Duodenal mucosa (tissue), 2 donors: ENCODE results near the gene HLA-DQB1.
"Not testable (repeated sequence)": the region's sequence is repeated elsewhere in the genome, so short reads cannot be mapped to it uniquely, and the experiment has no call there.

Experiments
- H3K27ac ChIP-seq: one replicate; pipeline ENCODE4 v1.7.0; 2013; ENCODE audit warnings: low read depth, low read length
- H3K27me3 ChIP-seq, 2 donors: one replicate each; pipeline ENCODE4 v1.7.0; 2013; ENCODE audit warnings: low read length in 2 of 2, control low read depth in 1 of 2; ENCODE audit not compliant: insufficient read depth in 2 of 2, control insufficient read depth in 1 of 2
- H3K36me3 ChIP-seq, 2 donors: one replicate each; pipeline ENCODE4 v1.7.0; 2013; ENCODE audit warnings: low read length in 2 of 2, control low read depth in 1 of 2; ENCODE audit not compliant: insufficient read depth in 2 of 2, control insufficient read depth in 1 of 2
- H3K4me1 ChIP-seq, 2 donors: one replicate each; pipeline ENCODE4 v1.7.0; 2013; ENCODE audit warnings: low read length in 2 of 2, control low read depth in 1 of 2; ENCODE audit not compliant: insufficient read depth in 2 of 2, control insufficient read depth in 1 of 2
- H3K4me3 ChIP-seq, 2 donors: one replicate each; pipeline ENCODE4 v1.7.0; 2013; ENCODE audit warnings: low read length in 2 of 2, low read depth in 1 of 2
- H3K9ac ChIP-seq, 2 donors: one replicate each; pipeline ENCODE4 v1.7.0; 2013; ENCODE audit warnings: low read length in 2 of 2, low read depth in 1 of 2
- H3K9me3 ChIP-seq, 2 donors: one replicate each; pipeline ENCODE4 v1.7.0; 2013; ENCODE audit warnings: low read length in 2 of 2, control low read depth in 1 of 2; ENCODE audit not compliant: control insufficient read depth in 1 of 2

HLA-DQB1 gene

DNA sequence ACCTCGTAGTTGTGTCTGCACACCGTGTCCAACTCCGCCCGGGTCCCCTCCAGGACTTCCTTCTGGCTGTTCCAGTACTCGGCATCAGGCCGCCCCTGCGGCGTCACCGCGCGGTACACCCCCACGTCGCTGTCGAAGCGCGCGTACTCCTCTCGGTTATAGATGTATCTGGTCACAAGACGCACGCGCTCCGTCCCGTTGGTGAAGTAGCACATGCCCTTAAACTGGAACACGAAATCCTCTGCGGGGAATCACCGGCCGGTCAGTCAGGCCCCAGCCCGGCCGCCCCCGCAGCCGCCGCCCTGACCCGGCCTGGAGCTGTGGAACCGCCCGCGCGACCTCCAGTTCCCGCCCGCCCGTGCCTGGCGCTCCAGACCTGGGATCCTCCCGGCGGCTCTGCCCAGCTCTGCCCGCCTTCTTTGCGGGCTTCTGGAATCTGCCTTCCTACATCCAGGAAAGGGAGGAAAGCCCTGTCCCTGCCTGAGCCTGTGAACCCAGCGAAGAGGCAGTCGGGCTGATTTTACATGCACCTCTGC lies 1.6 kb downstream of the HLA-DQB1 start:
- H3K9ac ChIP-seq = peak overlapping the region in 1 of 2 donors; percentile 77
- H3K36me3 ChIP-seq = peaks cover 0 to 9% of the 10 kb centered on the region in 2 donors
- H3K9me3 ChIP-seq = no peaks in the 10 kb centered on the region
- H3K4me3 ChIP-seq = peak overlapping the region in 1 of 2 donors; percentile 82
- peaks cover 8 to 22% of the 10 kb centered on the region in 2 donors for H3K4me1 ChIP-seq
- no peaks in the 10 kb centered on the region for H3K27me3 ChIP-seq
- no peak overlapping the region for H3K27ac ChIP-seq

- H3K27ac ChIP-seq = no peak overlapping the region
- no peaks in the 10 kb centered on the region for H3K9me3 ChIP-seq
- peak overlapping the region in 1 of 2 donors; percentile 82 for H3K4me3 ChIP-seq
- H3K36me3 ChIP-seq = peaks cover 0 to 9% of the 10 kb centered on the region in 2 donors
- H3K9ac ChIP-seq = peak overlapping the region in 1 of 2 donors; percentile 77
- peaks cover 8 to 22% of the 10 kb centered on the region in 2 donors for H3K4me1 ChIP-seq
- H3K27me3 ChIP-seq = no peaks in the 10 kb centered on the region
These were observed 2.1 kb downstream of the HLA-DQB1 start for GRCh38 chr6:32664354-32664753.

- no peak overlapping the region for H3K9ac ChIP-seq
- no peaks in the 10 kb centered on the region for H3K27me3 ChIP-seq
- no peak overlapping the region for H3K27ac ChIP-seq
- peaks cover under 1 to 11% of the 10 kb centered on the region in 2 donors for H3K4me1 ChIP-seq
- H3K4me3 ChIP-seq = no peak overlapping the region
- H3K9me3 ChIP-seq = no peaks in the 10 kb centered on the region
- peaks cover 0 to 9% of the 10 kb centered on the region in 2 donors for H3K36me3 ChIP-seq
These were observed 3.6 kb downstream of the HLA-DQB1 start for GRCh38 chr6:32662836-32663235.

DNA sequence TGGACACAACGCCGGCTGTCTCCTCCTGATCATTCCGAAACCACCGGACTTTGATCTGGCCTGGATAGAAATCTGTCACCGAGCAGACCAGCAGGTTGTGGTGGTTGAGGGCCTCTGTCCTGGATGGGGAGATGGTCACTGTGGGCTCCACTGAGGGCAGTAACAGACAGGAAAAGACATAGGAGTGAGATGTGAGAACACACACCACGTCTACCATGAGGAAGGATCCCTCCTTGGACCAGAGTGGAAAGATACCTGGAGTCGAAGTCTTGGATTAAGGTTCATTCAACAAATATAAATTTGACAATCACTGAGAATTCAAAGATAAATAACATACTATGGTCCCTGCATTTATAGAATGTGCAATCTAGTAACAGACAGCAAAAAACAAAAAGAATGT lies 4.4 kb downstream of the HLA-DQB1 start:
- H3K9me3 ChIP-seq = no peaks in the 10 kb centered on the region
- H3K27me3 ChIP-seq = no peaks in the 10 kb centered on the region
- H3K27ac ChIP-seq = no peak overlapping the region
- no peak overlapping the region for H3K4me3 ChIP-seq
- H3K9ac ChIP-seq = no peak overlapping the region
- H3K36me3 ChIP-seq = peaks cover 0 to 9% of the 10 kb centered on the region in 2 donors
- H3K4me1 ChIP-seq = peaks cover 0 to 4% of the 10 kb centered on the region in 2 donors

DNA sequence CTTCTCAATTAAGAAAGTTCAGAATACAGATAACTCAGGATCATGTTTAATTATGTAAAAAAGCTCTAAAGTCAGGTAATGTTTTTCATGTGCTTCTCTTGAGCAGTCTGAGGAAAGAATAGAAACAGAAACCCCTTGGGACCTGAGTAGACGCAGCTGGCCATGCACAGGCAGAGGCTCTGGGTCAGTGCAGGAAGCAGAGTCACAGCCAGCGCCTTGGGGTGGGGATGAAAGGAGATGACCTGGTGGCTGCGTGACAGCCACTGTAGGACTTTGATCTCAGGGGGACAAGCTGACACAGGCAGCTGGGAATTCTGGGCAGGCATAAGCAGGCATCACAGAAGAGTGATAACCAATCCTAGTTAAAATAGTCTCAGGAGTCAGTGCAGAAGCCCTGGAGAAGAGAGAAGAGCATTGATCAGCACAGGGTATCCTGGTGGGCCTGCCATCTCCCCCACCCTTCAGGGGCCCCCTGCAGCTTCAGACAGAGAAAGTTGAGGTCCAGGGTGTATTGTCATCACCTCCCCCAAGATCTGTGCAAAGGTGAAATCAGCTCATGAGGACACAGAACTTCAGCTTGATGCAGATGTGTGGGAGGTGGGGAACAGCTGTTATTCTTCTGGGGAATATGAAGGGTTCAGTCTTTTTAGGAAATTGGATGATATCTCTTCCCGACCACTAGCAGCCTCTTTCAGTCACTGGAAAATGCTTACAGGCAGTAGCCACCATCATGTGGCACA lies 6.4 kb downstream of the HLA-DQB1 start:
- H3K4me1 ChIP-seq = no peaks in the 10 kb centered on the region
- no peaks in the 10 kb centered on the region for H3K27me3 ChIP-seq
- H3K9ac ChIP-seq = no peak overlapping the region
- H3K9me3 ChIP-seq = peaks cover 0 to 4% of the 10 kb centered on the region in 2 donors
- H3K27ac ChIP-seq = no peak overlapping the region
- no peak overlapping the region for H3K4me3 ChIP-seq
- peaks cover 0 to 9% of the 10 kb centered on the region in 2 donors for H3K36me3 ChIP-seq

- H3K27ac ChIP-seq = no peak overlapping the region
- peaks cover 0 to 4% of the 10 kb centered on the region in 2 donors for H3K9me3 ChIP-seq
- H3K36me3 ChIP-seq = peaks cover 0 to 9% of the 10 kb centered on the region in 2 donors
- H3K9ac ChIP-seq = no peak overlapping the region
- no peaks in the 10 kb centered on the region for H3K27me3 ChIP-seq
- no peak overlapping the region for H3K4me3 ChIP-seq
- H3K4me1 ChIP-seq = no peaks in the 10 kb centered on the region
These were observed 8.1 kb downstream of the HLA-DQB1 start for GRCh38 chr6:32658268-32658897.

GRCh38 chr6:32657819-32658218 lies 8.6 kb downstream of the HLA-DQB1 start:
- not testable (repeated sequence) for H3K4me3 ChIP-seq, H3K9me3 ChIP-seq, H3K4me1 ChIP-seq, H3K36me3 ChIP-seq, H3K27me3 ChIP-seq, H3K9ac ChIP-seq, H3K27ac ChIP-seq

DNA sequence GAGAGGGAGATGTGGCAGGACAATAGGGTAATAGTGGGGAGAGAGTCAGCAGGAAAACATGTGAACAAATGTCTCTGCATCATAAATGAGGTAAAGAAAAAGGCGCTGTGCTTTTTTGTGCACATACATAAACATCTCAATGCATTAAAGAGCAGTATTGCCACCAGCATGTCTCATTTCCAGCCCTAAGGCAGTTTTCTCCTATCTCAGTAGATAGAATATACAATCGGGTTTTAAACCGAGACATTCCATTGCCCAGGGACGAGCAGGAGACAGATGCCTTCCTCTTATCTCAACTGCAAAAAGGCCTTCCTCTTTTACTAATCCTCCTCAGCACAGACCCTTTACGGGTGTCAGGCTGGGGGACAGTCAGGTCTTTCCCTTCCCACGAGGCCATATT lies 9.1 kb downstream of the HLA-DQB1 start:
- H3K4me3 ChIP-seq, H3K36me3 ChIP-seq, H3K27ac ChIP-seq, H3K9ac ChIP-seq, H3K27me3 ChIP-seq, H3K4me1 ChIP-seq, H3K9me3 ChIP-seq: not testable (repeated sequence)

DNA sequence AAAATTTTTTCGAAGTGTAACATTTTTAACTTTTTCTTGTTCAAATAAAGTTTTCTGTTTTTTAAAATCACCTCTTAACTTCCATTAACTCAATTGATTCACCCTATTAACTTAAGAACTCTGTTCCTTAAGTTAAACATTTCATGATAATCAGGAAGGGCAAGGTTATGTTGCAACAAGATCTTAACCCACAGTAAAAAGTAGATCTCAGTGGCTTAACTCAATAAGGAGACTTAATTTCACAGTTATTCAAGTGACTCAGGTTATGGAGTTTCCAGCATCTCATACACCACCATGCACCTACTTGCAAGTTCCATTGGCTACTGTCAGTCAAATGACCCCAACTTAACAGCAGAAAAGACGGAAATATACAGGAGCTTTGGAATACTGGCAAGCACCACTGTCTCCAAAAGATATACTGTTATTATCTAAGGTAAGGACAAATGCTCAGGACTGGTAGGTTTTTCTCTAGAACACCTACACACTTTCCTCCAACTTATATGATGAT lies 11.2 kb downstream of the HLA-DQB1 start:
- Histone ChIP-seq H3K4me3 (no peak overlapping the region), H3K27ac (no peak overlapping the region), H3K4me1 (no peaks in the 10 kb centered on the region), H3K9me3 (peaks cover 0 to 4% of the 10 kb centered on the region in 2 donors), H3K27me3 (no peaks in the 10 kb centered on the region), H3K9ac (no peak overlapping the region), H3K36me3 (no peaks in the 10 kb centered on the region)

- Histone ChIP-seq H3K27ac (no peak overlapping the region), H3K9me3 (no peaks in the 10 kb centered on the region), H3K4me1 (no peaks in the 10 kb centered on the region), H3K4me3 (no peak overlapping the region), H3K27me3 (no peaks in the 10 kb centered on the region), H3K36me3 (no peaks in the 10 kb centered on the region), H3K9ac (no peak overlapping the region)
These were observed 21.3 kb downstream of the HLA-DQB1 start for GRCh38 chr6:32645047-32645703.
